Urinary bladder (tissue), 4 donors: ENCODE measurements around the gene EYA4. TPM values are rescaled to one million over a fixed set of nuclear protein-coding genes. Genes with fewer than 3 reads are reported as not detected.
"Not testable (repeated sequence)": the region's sequence is repeated elsewhere in the genome, so short reads cannot be mapped to it uniquely, and the experiment has no call there.

ENCODE experiments used
- DNase-seq: peaks from one replicate; pipeline ENCODE4 v3.0.0-alpha.2; 2015; ENCODE audit errors: extremely low spot score
- H3K27ac ChIP-seq: one replicate; pipeline ENCODE4 v1.5.1; 2013; ENCODE audit warnings: low read depth, mild to moderate bottlenecking, moderate library complexity
- H3K36me3 ChIP-seq: one replicate; pipeline ENCODE4 v1.6.1; 2013; ENCODE audit warnings: mild to moderate bottlenecking, moderate library complexity; ENCODE audit not compliant: insufficient read depth
- H3K4me1 ChIP-seq: one replicate; pipeline ENCODE4 v1.6.1; 2013; ENCODE audit warnings: mild to moderate bottlenecking, moderate library complexity; ENCODE audit not compliant: insufficient read depth
- H3K4me3 ChIP-seq: one replicate; pipeline ENCODE4 v1.5.1; 2013; ENCODE audit warnings: low read depth, low read length
- WGBS: extraction: QIAGEN DNeasy Blood & Tissue Kit; methylation state at CpG from one replicate; pipeline ENCODE4 v1.1.7; 2013; 5-methylcytosine and 5-hydroxymethylcytosine counted together
- polyA plus RNA-seq: library from polyadenylated mRNA; stranded (reverse); fragments of 200-250 nt; gene quantifications from one replicate; pipeline ENCODE4 v1.2.3, GENCODE V29; 2013
- total RNA-seq: library from RNA; depleted of rRNA; stranded (reverse); fragments of >200 nt; gene quantifications from one replicate; pipeline ENCODE4 v1.2.3, GENCODE V29; 2014
- donor health status: healthy with polysubstance abuse.
- donor health status: healthy.

EYA4 gene
- total and polyA plus RNA-seq, 2 donors, result 1.3 to 20.9 TPM

- H3K4me3 ChIP-seq, result no peak overlapping the region
- no peak overlapping the region for H3K27ac ChIP-seq
- H3K36me3 ChIP-seq, result no peaks in the 10 kb centered on the region
- no peaks in the 10 kb centered on the region for H3K4me1 ChIP-seq
- DNase-seq, result no peak
- WGBS, result 56% methylated on average over 6 of the region's 6 CpGs
Measured at GRCh38 chr6:133396233-133396983, 155.3 kb downstream of the EYA4 start.

GRCh38 chr6:133396984-133397348 is 155.8 kb downstream of the EYA4 start:
- DNase-seq, result no peak
- Histone ChIP-seq H3K4me3 (no peak overlapping the region), H3K27ac (no peak overlapping the region), H3K4me1 (no peaks in the 10 kb centered on the region), H3K36me3 (no peaks in the 10 kb centered on the region)

- not testable (repeated sequence) for H3K4me3 ChIP-seq, DNase-seq, H3K27ac ChIP-seq, H3K36me3 ChIP-seq, H3K4me1 ChIP-seq
- 85% methylated on average over 4 of the region's 4 CpGs for WGBS
Measured at GRCh38 chr6:133397601-133398000, 156.4 kb downstream of the EYA4 start.

- DNase-seq, result no peak
- no peaks in the 10 kb centered on the region for H3K4me1 ChIP-seq
- no peaks in the 10 kb centered on the region for H3K36me3 ChIP-seq
- no peak overlapping the region for H3K4me3 ChIP-seq
- WGBS, result 53% methylated on average over 2 of the region's 2 CpGs
- no peak overlapping the region for H3K27ac ChIP-seq
Measured at GRCh38 chr6:133399426-133399825, 158.3 kb downstream of the EYA4 start.

GRCh38 chr6:133404151-133404550 is 163.0 kb downstream of the EYA4 start:
- DNase-seq, result no peak
- Histone ChIP-seq H3K27ac (no peak overlapping the region), H3K36me3 (no peaks in the 10 kb centered on the region), H3K4me3 (no peak overlapping the region), H3K4me1 (no peaks in the 10 kb centered on the region)
- WGBS, result 70% methylated on average over 2 of the region's 2 CpGs

GRCh38 chr6:133404728-133405127 is 163.6 kb downstream of the EYA4 start:
- Histone ChIP-seq H3K4me3 (no peak overlapping the region), H3K27ac (no peak overlapping the region), H3K4me1 (no peaks in the 10 kb centered on the region), H3K36me3 (no peaks in the 10 kb centered on the region)
- no peak for DNase-seq
- WGBS, result 78% methylated on average over 8 of the region's 8 CpGs

DNA sequence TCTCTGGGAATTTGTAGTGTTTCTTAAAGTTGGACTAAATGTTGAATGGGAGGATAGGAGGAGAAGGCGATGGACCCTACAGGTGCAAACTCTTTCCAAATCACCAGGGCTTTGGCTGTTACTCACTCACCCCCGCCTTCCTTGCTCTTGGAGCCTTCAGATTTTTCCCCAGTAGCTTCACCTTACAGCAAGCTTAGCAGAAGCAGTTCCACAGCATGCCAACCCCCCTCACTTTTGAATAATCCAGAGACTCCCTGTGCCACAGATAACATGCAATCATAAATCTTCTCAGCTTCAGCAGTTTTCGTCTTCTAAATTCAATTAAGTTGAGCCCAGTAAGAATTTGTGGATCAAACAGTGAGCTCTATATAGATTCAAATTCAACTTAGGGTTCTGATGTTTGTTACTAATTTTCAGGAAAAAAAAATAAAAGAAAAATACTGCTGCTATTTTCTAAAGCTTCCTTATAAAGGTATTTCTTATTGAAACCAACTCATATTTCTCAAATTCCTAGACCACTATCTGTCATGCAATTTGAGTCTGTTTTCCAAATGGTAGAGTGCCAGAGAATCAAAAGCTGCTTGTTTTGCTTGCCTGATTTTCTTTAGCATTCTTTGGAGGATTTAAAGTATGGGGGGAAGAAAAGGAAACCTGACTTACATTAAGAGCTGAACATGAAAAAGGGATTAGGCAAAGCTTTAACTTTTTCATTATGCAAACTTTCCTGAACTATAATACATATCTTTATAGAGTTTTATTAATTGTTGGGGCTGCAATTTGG is 166.4 kb downstream of the EYA4 start:
- no peak overlapping the region for H3K4me3 ChIP-seq
- H3K4me1 ChIP-seq, result no peaks in the 10 kb centered on the region
- DNase-seq, result no peak
- no peaks in the 10 kb centered on the region for H3K36me3 ChIP-seq
- no peak overlapping the region for H3K27ac ChIP-seq
- 82% methylated on average over 3 of the region's 3 CpGs for WGBS

DNA sequence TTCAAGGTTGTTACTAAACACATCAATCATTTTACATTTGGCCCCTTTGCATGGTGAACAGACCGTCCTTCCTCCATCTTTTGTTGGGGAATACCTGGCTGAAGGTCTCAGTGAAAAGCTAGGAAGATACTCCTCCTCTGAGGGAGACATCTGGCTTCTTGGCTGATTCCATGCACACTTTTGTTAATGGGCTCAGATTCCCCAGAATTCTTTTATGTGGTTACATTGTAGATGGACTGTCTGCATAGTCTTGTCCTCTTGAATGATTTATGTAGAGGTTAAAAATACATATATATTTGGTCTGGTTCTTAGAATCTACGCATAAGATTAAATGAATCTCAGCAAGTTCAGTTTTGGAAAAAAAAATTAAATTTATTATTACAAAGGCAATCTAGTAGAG is 167.0 kb downstream of the EYA4 start:
- Histone ChIP-seq H3K4me1 (no peaks in the 10 kb centered on the region), H3K36me3 (no peaks in the 10 kb centered on the region), H3K27ac (no peak overlapping the region), H3K4me3 (no peak overlapping the region)
- no peak for DNase-seq
- 86% methylated on average over 2 of the region's 2 CpGs for WGBS

- whole genome bisulfite sequencing, result 90% methylated on average over 3 of the region's 3 CpGs
- no peaks in the 10 kb centered on the region for H3K4me1 ChIP-seq
- H3K27ac ChIP-seq, result no peak overlapping the region
- H3K36me3 ChIP-seq, result no peaks in the 10 kb centered on the region
- no peak for DNase-seq
- no peak overlapping the region for H3K4me3 ChIP-seq
Measured at GRCh38 chr6:133408543-133408942, 167.4 kb downstream of the EYA4 start.

DNA sequence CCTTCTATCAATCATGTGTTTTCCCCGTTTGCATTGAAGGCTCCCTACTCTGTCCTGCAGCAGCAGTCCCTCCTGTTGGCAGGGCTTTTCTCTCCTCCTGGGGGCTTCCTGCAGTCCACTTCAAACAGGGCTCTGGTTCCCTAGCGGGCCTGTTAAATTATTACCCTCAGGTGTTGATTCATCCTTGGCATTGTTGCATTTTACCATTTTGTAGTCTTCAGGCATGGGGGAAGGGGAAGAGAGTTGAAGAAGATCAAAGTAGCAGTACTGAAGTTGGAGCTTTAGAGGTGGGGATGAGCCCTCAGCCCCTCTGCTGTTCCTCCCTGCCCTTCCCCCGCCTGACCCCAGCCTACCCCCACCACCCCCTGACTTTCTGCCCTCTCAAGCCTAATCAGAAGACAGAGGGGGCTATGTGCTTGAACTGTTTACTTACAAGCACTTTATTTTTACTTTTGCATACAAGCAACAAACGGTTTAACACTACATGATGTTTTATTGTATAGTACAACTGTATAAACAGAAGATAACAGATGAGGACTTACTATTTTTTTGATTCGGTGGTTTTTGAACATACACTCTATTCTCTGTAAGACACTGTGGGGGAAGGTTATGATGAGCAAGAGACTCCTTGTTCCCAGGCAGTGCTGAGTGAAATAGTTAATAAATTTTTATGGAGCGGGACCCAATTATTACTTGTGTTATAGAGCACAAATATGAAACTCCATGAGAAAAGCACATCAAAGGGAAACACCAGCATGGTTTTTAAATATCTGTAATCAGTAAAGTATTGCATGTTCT is 169.7 kb downstream of the EYA4 start:
- 37% methylated on average over 6 of the region's 6 CpGs for WGBS
- DNase-seq, result no peak
- no peak overlapping the region for H3K27ac ChIP-seq
- no peaks in the 10 kb centered on the region for H3K36me3 ChIP-seq
- no peaks in the 10 kb centered on the region for H3K4me1 ChIP-seq
- H3K4me3 ChIP-seq, result no peak overlapping the region

- Histone ChIP-seq H3K4me1 (no peaks in the 10 kb centered on the region), H3K36me3 (no peaks in the 10 kb centered on the region), H3K4me3 (no peak overlapping the region), H3K27ac (no peak overlapping the region)
- DNase-seq, result no peak
Measured at GRCh38 chr6:133411757-133412156, 170.6 kb downstream of the EYA4 start.

DNA sequence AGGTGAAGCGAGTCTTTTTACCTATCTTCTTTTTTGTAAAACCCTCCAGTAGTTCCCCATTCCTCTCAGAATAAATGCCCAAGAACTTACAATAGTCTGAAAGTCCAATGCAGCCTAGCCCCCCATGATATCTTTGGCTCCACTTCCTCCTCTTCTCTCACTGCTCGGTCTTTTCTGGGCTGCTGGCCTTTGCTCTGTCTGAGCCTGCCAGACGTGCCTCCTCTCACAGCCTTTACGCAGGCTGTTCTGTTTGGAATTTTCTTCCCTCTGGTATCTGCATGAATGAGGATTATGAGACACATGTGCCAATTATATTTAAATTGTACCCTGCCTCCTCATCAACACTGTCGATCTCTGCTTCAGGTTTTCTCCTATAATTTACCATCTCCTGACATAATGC is 174.1 kb downstream of the EYA4 start:
- DNase-seq, result no peak
- no peak overlapping the region for H3K27ac ChIP-seq
- 76% methylated on average over 5 of the region's 5 CpGs for WGBS
- H3K4me1 ChIP-seq, result no peaks in the 10 kb centered on the region
- no peak overlapping the region for H3K4me3 ChIP-seq
- no peaks in the 10 kb centered on the region for H3K36me3 ChIP-seq

- Histone ChIP-seq H3K27ac (no peak overlapping the region), H3K4me3 (no peak overlapping the region), H3K36me3 (no peaks in the 10 kb centered on the region), H3K4me1 (no peaks in the 10 kb centered on the region)
- WGBS, result 65% methylated on average over 2 of the region's 2 CpGs
- DNase-seq, result no peak
Measured at GRCh38 chr6:133418108-133418507, 177.0 kb downstream of the EYA4 start.

GRCh38 chr6:133423242-133423641 is 182.1 kb downstream of the EYA4 start:
- no peak for DNase-seq
- H3K36me3 ChIP-seq, result no peaks in the 10 kb centered on the region
- no peaks in the 10 kb centered on the region for H3K4me1 ChIP-seq
- H3K4me3 ChIP-seq, result no peak overlapping the region
- 84% methylated on average over 2 of the region's 2 CpGs for WGBS
- no peak overlapping the region for H3K27ac ChIP-seq
